Neural cell (in vitro differentiated cells): ENCODE data around the gene AGPS.

ENCODE experiments used
- EZH2 ChIP-seq: fragments of 200-600, 300-800 bp; shearing (Covaris generic), sonication (generic); IDR thresholded peaks from 2 replicates; pipeline ENCODE4 v1.6.1; 2014; ENCODE audit warnings: antibody characterized with exemption, low read length, borderline replicate concordance, mild to moderate bottlenecking; ENCODE audit not compliant: insufficient read depth, poor library complexity, severe bottlenecking
- POLR2AphosphoS5 ChIP-seq: IDR thresholded peaks from 2 replicates; pipeline ENCODE4 v1.6.1; 2012

GRCh38 chr2:177587371-177587770 lies 194.8 kb downstream of the AGPS start:
- TF ChIP-seq POLR2AphosphoS5 (no peak), EZH2 (no peak)
